ENCODE results near the gene NSF. TPM values are rescaled to one million over a fixed set of nuclear protein-coding genes. Genes with fewer than 3 reads are reported as not detected.
"Not testable (repeated sequence)": the region's sequence is repeated elsewhere in the genome, so short reads cannot be mapped to it uniquely, and the experiment has no call there.

NSF gene
- polyA plus RNA-seq, 1 donor, result 29.6 TPM

DNA sequence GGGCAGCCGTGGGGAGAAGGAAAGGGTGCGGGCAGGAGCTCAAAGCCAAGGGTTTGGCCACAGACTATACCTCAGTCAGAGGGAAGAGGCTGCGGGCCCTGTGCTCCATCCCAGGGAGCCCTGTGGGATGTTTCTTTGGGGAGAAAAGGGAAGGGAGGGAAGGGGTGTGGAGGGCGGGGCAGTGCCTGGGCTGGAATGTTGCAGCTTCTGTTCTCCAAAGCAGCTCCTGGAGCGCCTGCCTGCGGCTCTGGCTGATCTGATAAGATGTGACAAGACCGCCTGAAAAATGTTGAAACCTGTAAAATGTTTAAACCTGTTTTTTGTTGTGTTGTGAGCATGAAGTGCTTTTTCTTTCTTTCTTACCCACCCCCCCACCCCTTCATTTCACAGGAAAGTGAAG, 195.2 kb downstream of the NSF start:
- H3K9me3 ChIP-seq (ENCODE audit: control insufficient read depth, low read depth, low read length), result peaks cover 3% of the 10 kb centered on the region
- H3K27ac ChIP-seq (ENCODE audit: low read length), result no peak overlapping the region
- no peak overlapping the region for H3K4me3 ChIP-seq (ENCODE audit: low read length)
- peaks cover 8% of the 10 kb centered on the region for H3K4me1 ChIP-seq (ENCODE audit: control insufficient read depth, insufficient read depth, low read length)
- WGBS (ENCODE audit: insufficient coverage, low lambda C conversion rate), result no CpG with 5 or more reads among the region's 7 CpGs
- no peaks in the 10 kb centered on the region for H3K36me3 ChIP-seq (ENCODE audit: control insufficient read depth, insufficient read depth, low read length)
- DNase-seq, result no peak
- H3K27me3 ChIP-seq (ENCODE audit: control insufficient read depth, insufficient read depth, low read length), result peaks cover 10% of the 10 kb centered on the region

DNA sequence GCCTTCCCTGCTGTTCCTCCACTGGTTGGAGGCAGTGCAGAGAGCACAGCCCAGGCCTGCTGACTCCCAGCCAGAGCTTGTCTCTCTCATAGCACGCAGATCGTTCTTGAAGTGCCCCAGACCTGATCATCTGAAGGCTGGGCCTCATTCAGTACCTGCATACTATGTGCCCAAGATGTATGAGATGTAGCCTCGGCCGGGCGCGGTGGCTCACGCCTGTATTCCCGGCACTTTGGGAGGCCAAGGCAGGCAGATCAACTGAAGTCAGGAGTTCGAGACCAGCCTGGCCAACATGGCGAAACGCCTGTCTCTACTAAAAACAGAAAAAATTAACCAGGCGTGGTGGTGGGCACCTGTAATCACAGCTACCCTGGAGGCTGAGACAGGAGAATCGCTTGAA, 197.0 kb downstream of the NSF start:
- H3K27me3 ChIP-seq (ENCODE audit: control insufficient read depth, insufficient read depth, low read length), result peaks cover 16% of the 10 kb centered on the region
- DNase-seq, result no peak
- peaks cover 8% of the 10 kb centered on the region for H3K4me1 ChIP-seq (ENCODE audit: control insufficient read depth, insufficient read depth, low read length)
- H3K27ac ChIP-seq (ENCODE audit: low read length), result no peak overlapping the region
- peaks cover 3% of the 10 kb centered on the region for H3K9me3 ChIP-seq (ENCODE audit: control insufficient read depth, low read depth, low read length)
- H3K36me3 ChIP-seq (ENCODE audit: control insufficient read depth, insufficient read depth, low read length), result no peaks in the 10 kb centered on the region
- 100% methylated on average over 1 of the region's 13 CpGs for WGBS (ENCODE audit: insufficient coverage, low lambda C conversion rate)
- no peak overlapping the region for H3K4me3 ChIP-seq (ENCODE audit: low read length)

DNA sequence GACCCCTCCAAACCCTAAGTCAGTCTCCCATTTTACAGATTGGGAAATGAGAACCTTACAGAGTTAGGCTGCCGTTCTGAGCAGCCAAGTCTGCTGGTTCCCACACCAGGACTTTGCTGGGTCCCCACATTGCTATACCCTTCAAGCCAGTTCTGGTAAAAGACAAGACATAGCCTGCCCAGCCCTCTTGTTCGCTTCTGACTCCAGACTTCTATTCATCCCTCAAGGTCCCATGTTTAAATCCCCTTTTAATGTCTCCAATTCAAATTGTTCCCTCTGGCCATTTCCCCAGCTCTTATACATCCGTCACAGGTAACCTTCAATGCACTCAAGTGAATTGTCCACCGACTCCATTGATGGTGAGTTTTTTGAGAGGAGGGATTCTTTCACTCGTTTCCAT, 197.8 kb downstream of the NSF start:
- Histone ChIP-seq H3K36me3 (ENCODE audit: control insufficient read depth, insufficient read depth, low read length) (no peaks in the 10 kb centered on the region), H3K27me3 (ENCODE audit: control insufficient read depth, insufficient read depth, low read length) (peaks cover 16% of the 10 kb centered on the region), H3K4me1 (ENCODE audit: control insufficient read depth, insufficient read depth, low read length) (peaks cover under 1% of the 10 kb centered on the region), H3K27ac (ENCODE audit: low read length) (no peak overlapping the region), H3K9me3 (ENCODE audit: control insufficient read depth, low read depth, low read length) (peaks cover 3% of the 10 kb centered on the region), H3K4me3 (ENCODE audit: low read length) (no peak overlapping the region)
- 80% methylated on average over 1 of the region's 5 CpGs for WGBS (ENCODE audit: insufficient coverage, low lambda C conversion rate)
- DNase-seq, result no peak

DNA sequence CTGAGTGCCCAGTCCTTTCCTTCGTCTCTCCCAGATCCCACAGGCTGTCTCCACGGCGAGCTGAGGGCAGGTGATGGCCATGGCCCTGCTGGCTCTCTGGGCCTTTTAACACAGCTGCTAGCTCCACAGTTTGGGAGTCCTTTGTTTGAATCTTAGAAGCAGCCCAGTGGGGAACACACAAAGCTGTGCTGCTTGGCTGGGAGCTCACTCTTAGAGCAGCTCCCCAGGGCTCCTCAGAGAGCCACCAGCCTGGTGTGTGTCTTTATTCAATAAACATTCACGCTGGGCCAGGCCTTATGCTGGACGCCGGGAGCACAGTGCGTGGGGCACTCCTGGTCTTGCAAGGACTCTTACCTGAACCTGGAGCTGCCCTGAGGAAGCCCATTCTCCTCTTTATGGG, 198.3 kb downstream of the NSF start:
- peaks cover 3% of the 10 kb centered on the region for H3K9me3 ChIP-seq (ENCODE audit: control insufficient read depth, low read depth, low read length)
- no peaks in the 10 kb centered on the region for H3K4me1 ChIP-seq (ENCODE audit: control insufficient read depth, insufficient read depth, low read length)
- H3K27ac ChIP-seq (ENCODE audit: low read length), result no peak overlapping the region
- WGBS (ENCODE audit: insufficient coverage, low lambda C conversion rate), result no CpG with 5 or more reads among the region's 7 CpGs
- no peak overlapping the region for H3K4me3 ChIP-seq (ENCODE audit: low read length)
- no peak for DNase-seq
- H3K27me3 ChIP-seq (ENCODE audit: control insufficient read depth, insufficient read depth, low read length), result peaks cover 17% of the 10 kb centered on the region
- no peaks in the 10 kb centered on the region for H3K36me3 ChIP-seq (ENCODE audit: control insufficient read depth, insufficient read depth, low read length)

DNA sequence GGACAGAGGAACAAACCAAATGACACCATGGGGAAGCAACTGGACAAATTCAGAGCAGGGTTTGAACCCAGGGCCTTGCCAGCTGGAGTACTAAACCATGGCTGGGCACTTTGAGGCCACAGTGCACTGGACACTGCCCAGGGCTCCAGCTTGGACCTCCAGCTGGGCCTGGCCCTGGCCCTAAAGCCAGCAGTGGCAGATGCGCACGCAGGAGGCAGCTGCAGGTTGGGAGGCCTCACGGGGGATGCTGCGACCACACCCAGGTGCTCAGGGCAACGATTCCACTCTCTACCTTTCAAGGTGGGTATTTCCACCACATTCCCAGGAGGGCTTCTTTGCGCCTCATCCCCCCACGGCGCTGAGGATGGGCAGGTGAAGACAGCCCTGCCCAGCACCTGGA, 199.1 kb downstream of the NSF start:
- Histone ChIP-seq H3K9me3 (ENCODE audit: control insufficient read depth, low read depth, low read length) (peaks cover 3% of the 10 kb centered on the region), H3K4me3 (ENCODE audit: low read length) (no peak overlapping the region), H3K4me1 (ENCODE audit: control insufficient read depth, insufficient read depth, low read length) (no peaks in the 10 kb centered on the region), H3K27me3 (ENCODE audit: control insufficient read depth, insufficient read depth, low read length) (peaks cover 20% of the 10 kb centered on the region), H3K27ac (ENCODE audit: low read length) (no peak overlapping the region), H3K36me3 (ENCODE audit: control insufficient read depth, insufficient read depth, low read length) (no peaks in the 10 kb centered on the region)
- WGBS (ENCODE audit: insufficient coverage, low lambda C conversion rate), result no CpG with 5 or more reads among the region's 8 CpGs
- no peak for DNase-seq

DNA sequence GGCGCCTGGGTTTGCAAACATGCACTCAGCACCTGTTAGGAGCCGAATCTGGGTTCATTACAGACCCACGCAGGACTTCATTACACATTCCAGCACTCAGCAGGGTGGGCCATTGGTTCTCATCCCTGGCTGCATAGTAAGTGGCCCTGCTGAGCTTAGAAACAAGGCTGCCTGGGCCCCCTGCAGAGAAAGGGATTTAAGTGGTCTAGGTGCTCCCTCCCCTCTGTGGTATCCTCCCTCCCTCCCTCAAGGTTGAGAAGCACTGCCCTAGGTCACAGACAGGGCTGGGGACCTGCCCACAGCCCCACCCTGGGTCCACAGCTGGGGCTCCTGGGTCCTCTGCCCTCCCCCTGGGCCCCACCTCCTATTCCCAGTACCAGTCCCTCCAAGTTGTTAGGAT, 199.7 kb downstream of the NSF start:
- H3K4me3 ChIP-seq (ENCODE audit: low read length), result no peak overlapping the region
- H3K4me1 ChIP-seq (ENCODE audit: control insufficient read depth, insufficient read depth, low read length), result no peaks in the 10 kb centered on the region
- no peaks in the 10 kb centered on the region for H3K36me3 ChIP-seq (ENCODE audit: control insufficient read depth, insufficient read depth, low read length)
- peaks cover 24% of the 10 kb centered on the region for H3K27me3 ChIP-seq (ENCODE audit: control insufficient read depth, insufficient read depth, low read length)
- H3K9me3 ChIP-seq (ENCODE audit: control insufficient read depth, low read depth, low read length), result peaks cover 3% of the 10 kb centered on the region
- no CpG with 5 or more reads among the region's 3 CpGs for WGBS (ENCODE audit: insufficient coverage, low lambda C conversion rate)
- DNase-seq, result no peak
- no peak overlapping the region for H3K27ac ChIP-seq (ENCODE audit: low read length)

DNA sequence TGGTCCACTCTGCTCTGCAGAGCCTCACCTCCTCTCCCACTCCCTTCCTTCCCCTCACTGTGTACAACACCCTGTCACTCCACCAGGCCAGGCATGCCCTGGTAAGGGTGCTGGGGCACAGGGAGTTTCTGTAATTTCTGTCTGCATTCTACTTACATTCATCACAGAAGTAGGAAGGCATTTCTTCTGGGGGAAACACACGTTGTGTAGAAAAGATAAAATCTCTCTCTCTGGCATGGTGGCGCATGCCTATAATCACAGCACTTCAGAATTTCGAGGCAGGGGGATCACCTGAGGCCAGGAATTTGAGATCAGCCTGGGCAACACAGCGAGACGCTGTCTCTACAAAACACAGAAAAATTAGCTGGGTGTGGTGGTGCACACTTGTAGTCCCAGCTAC, 201.1 kb downstream of the NSF start:
- WGBS (ENCODE audit: insufficient coverage, low lambda C conversion rate), result no CpG with 5 or more reads among the region's 5 CpGs
- Histone ChIP-seq H3K9me3 (ENCODE audit: control insufficient read depth, low read depth, low read length) (peaks cover 3% of the 10 kb centered on the region), H3K36me3 (ENCODE audit: control insufficient read depth, insufficient read depth, low read length) (no peaks in the 10 kb centered on the region), H3K4me3 (ENCODE audit: low read length) (no peak overlapping the region), H3K27ac (ENCODE audit: low read length) (no peak overlapping the region), H3K27me3 (ENCODE audit: control insufficient read depth, insufficient read depth, low read length) (peaks cover 36% of the 10 kb centered on the region), H3K4me1 (ENCODE audit: control insufficient read depth, insufficient read depth, low read length) (no peaks in the 10 kb centered on the region)
- no peak for DNase-seq

DNA sequence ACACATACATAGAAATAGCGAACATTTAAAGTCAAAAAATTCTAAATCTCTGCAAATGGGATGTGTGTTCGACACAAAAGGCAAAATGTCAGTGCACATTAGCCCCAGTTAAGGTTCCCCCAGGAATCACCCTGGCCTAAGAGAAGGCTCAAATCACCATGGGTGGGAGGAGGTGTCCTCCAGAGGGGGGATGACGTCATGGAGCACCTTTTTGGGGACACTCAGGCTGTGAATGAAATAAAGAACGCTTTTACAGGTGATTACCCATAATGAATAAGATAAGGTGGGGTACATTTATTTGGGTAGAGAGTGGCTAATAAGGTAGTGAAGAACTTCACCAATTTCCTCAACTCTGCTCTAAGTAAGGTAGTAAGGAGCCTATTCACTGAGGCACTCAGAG, 201.6 kb downstream of the NSF start:
- Histone ChIP-seq H3K27me3 (ENCODE audit: control insufficient read depth, insufficient read depth, low read length) (peaks cover 36% of the 10 kb centered on the region), H3K4me3 (ENCODE audit: low read length) (no peak overlapping the region), H3K27ac (ENCODE audit: low read length) (no peak overlapping the region), H3K9me3 (ENCODE audit: control insufficient read depth, low read depth, low read length) (peaks cover 3% of the 10 kb centered on the region), H3K4me1 (ENCODE audit: control insufficient read depth, insufficient read depth, low read length) (no peaks in the 10 kb centered on the region), H3K36me3 (ENCODE audit: control insufficient read depth, insufficient read depth, low read length) (no peaks in the 10 kb centered on the region)
- DNase-seq, result no peak
- no CpG with 5 or more reads among the region's 4 CpGs for WGBS (ENCODE audit: insufficient coverage, low lambda C conversion rate)

DNA sequence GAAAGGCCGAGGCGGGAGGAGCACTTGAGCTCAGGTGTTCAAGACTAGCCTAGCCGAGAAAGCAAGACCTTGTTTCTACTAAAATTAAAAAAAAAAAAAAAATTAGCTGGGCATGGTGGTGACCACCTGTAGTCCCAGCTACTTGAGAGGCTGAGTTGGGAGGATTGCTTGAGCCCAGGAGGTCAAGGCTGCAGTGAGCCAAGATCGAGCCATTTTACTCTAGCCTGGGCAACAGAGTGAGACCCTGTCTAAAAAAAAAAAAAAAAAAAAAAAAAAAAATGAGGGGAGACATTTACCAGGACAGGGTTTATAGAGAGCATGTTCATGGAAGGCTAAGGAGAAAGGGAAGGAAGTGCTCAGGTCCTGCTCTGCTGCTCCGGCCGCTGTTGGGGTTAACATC, 202.6 kb downstream of the NSF start:
- peaks cover 40% of the 10 kb centered on the region for H3K27me3 ChIP-seq (ENCODE audit: control insufficient read depth, insufficient read depth, low read length)
- not testable (repeated sequence) for H3K27ac ChIP-seq (ENCODE audit: low read length); H3K9me3 ChIP-seq (ENCODE audit: control insufficient read depth, low read depth, low read length); H3K4me3 ChIP-seq (ENCODE audit: low read length); DNase-seq; H3K4me1 ChIP-seq (ENCODE audit: control insufficient read depth, insufficient read depth, low read length); H3K36me3 ChIP-seq (ENCODE audit: control insufficient read depth, insufficient read depth, low read length)
- 87% methylated on average over 3 of the region's 6 CpGs for WGBS (ENCODE audit: insufficient coverage, low lambda C conversion rate)

DNA sequence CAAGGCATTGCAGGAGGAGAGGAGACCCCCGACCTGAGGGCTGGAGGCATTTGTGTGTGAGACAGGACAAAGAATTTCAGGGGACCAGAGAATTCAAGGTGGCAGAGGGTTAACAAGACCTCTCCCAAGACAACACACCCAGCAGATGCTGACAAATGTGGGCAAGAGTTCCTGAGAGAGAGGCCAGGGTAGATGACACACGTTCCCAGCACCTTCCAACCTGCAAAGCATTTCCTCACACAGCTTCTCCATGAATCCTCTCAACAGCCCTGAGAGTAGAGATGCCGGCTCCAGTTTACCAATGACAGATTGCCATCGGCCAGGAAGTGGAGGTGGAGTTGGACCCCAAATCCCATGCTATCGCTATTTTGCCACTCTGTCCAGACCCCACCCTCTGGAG, 203.1 kb downstream of the NSF start:
- Histone ChIP-seq H3K36me3 (ENCODE audit: control insufficient read depth, insufficient read depth, low read length) (no peaks in the 10 kb centered on the region), H3K9me3 (ENCODE audit: control insufficient read depth, low read depth, low read length) (peaks cover 3% of the 10 kb centered on the region), H3K27ac (ENCODE audit: low read length) (no peak overlapping the region), H3K4me1 (ENCODE audit: control insufficient read depth, insufficient read depth, low read length) (no peaks in the 10 kb centered on the region), H3K4me3 (ENCODE audit: low read length) (no peak overlapping the region), H3K27me3 (ENCODE audit: control insufficient read depth, insufficient read depth, low read length) (peaks cover 40% of the 10 kb centered on the region)
- DNase-seq, result no peak
- WGBS (ENCODE audit: insufficient coverage, low lambda C conversion rate), result no CpG with 5 or more reads among the region's 5 CpGs

DNA sequence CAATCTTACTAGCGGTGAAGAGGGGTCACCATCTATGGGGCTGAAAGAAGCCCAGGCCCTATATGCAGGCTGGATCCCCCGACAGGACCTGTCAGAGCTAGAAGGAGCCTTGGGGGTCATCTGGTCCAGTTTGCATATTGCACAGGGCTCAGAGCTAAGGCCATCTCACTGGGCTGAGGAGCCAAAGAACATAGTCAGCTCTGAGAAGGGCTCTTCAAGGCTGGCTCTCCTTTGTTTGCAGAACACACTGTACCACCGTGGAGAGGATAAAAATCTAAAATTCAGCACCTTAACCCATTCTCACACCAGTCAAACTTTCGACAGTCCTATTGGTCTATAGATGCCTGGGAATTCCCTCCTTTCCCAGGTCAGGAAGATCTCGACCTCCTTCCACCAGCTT, 203.8 kb downstream of the NSF start:
- WGBS (ENCODE audit: insufficient coverage, low lambda C conversion rate), result 100% methylated on average over 2 of the region's 5 CpGs
- no peak overlapping the region for H3K27ac ChIP-seq (ENCODE audit: low read length)
- H3K36me3 ChIP-seq (ENCODE audit: control insufficient read depth, insufficient read depth, low read length), result no peaks in the 10 kb centered on the region
- no peaks in the 10 kb centered on the region for H3K4me1 ChIP-seq (ENCODE audit: control insufficient read depth, insufficient read depth, low read length)
- H3K9me3 ChIP-seq (ENCODE audit: control insufficient read depth, low read depth, low read length), result peaks cover 3% of the 10 kb centered on the region
- DNase-seq, result no peak
- H3K4me3 ChIP-seq (ENCODE audit: low read length), result no peak overlapping the region
- H3K27me3 ChIP-seq (ENCODE audit: control insufficient read depth, insufficient read depth, low read length), result peaks cover 40% of the 10 kb centered on the region
